ENCODE data around the gene PLEK. TPM values are rescaled to one million over a fixed set of nuclear protein-coding genes. Genes with fewer than 3 reads are reported as not detected.

Gene PLEK
- total and polyA plus RNA-seq, 12 donors: 4.5 to 29.4 (median 11.7) TPM

DNA sequence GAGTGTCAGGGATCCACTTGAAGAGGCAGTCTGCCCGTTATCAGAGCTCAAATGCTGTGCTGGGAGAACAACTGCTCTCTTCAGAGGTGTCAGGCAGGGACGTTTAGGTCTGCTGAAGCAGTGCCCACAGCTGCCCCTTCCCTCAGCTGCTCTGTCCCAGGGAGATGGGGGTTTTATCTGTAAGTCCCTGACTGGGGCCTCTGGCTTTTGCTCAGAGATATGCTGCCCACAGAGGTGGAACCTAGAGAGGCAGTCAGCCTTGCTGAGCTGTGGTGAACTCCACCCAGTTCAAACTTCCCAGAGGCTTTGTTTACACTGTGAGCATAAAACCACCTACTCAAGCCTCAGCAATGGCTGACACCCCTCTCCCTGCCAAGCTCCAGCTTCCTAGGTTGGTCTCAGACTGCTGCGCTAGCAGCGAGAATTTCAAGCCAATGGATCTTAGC, 38.1 kb downstream of the PLEK start:
- no peaks in the 10 kb centered on the region for H3K36me3 ChIP-seq (replicated peaks in 1 of 2)
- no peak for DNase-seq
- no peak overlapping the region for H3K4me3 ChIP-seq
- H3K9me3 ChIP-seq (replicated peaks in 1 of 3): no peaks in the 10 kb centered on the region
- no peak for TF ChIP-seq POLR2A (IDR thresholded peaks at IDR 0.05)
- TF ChIP-seq CTCF (IDR thresholded peaks at IDR 0.05): no peak
- WGBS, 4 donors: 58 to 89% (median 61%) methylated on average over 2 to 4 of the region's 4 CpGs
- H3K4me1 ChIP-seq (replicated peaks in 1 of 2): no peaks in the 10 kb centered on the region
- no peaks in the 10 kb centered on the region for H3K27me3 ChIP-seq
- no peak overlapping the region for H3K27ac ChIP-seq
- intact Hi-C loops (cut with DNase I): no loop called here

DNA sequence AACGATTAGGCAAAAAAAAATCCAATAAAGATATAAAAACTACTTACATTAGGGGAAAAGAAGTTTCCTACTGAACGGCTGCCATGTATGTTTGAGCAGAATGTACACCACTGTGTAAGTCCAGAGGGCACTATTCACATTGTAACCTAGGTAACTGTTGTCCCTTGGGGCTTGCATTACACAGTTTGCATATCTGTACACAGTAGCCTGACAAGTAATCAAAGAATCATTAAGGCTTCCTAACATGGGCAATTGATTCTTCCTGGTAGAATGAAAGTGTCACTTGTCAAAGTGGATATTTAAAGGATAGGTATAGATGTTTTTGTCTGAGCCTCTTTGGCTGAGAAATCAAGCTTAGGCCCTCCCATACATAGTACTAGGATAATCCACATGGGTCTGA, 39.1 kb downstream of the PLEK start:
- Histone ChIP-seq H3K4me1 (replicated peaks in 1 of 2) (no peaks in the 10 kb centered on the region), H3K4me3 (no peak overlapping the region), H3K27me3 (no peaks in the 10 kb centered on the region), H3K9me3 (replicated peaks in 1 of 3) (no peaks in the 10 kb centered on the region), H3K36me3 (replicated peaks in 1 of 2) (no peaks in the 10 kb centered on the region), H3K27ac (no peak overlapping the region)
- WGBS, 4 donors: 58 to 72% (median 61%) methylated on average over 2 of the region's 2 CpGs
- no peak for DNase-seq
- intact Hi-C loops (cut with DNase I): no loop called here
- TF ChIP-seq CTCF (IDR thresholded peaks at IDR 0.05): no peak
- TF ChIP-seq POLR2A (IDR thresholded peaks at IDR 0.05): no peak

DNA sequence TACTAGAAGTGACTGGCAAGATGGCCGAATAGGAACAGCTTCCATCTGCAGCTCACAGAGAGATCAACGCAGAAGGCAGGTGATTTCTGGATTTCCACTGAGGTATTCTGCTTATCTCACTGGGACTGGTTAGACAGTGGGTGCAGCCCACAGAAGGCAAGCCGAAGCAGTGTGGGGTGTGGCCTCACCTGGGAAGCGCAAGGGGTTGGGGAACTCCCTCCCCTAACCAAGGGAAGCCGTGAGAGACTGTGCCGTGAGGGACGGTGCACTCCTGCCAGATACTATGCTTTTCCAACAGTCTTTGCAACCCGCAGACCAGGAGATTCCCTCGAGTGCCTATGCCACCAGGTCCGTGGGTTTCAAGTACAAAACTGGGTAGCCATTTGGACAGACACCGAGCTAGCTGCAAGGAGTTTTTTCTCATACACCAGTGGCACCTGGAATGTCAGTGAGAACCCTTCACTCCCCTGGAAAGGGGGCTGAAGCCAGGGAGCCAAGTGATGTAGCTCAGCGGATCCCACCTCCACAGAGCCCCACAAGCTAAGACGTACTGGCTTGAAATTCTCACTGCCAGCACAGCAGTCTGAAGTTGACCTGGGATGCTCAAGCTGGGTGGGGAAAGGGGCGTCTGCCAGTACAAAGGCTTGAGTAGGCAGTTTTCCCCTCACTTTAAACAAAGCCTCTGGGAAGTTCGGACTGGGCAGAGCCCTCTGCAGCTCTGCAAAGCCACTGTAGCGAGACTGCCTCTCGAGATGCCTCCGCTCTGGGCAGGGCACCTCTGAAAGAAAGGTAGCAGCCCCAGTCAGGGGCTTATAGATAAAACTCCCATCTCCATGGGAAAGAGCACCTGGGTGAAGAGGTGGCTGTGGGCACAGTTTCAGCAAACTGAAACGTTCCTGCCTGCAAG, 40.1 kb downstream of the PLEK start:
- H3K4me3 ChIP-seq: no peak overlapping the region
- H3K36me3 ChIP-seq (replicated peaks in 1 of 2): no peaks in the 10 kb centered on the region
- TF ChIP-seq CTCF (IDR thresholded peaks at IDR 0.05) (no peak), POLR2A (IDR thresholded peaks at IDR 0.05) (no peak)
- no peak overlapping the region for H3K27ac ChIP-seq
- no peaks in the 10 kb centered on the region for H3K4me1 ChIP-seq (replicated peaks in 1 of 2)
- intact Hi-C loops (cut with DNase I): no loop called here
- no peaks in the 10 kb centered on the region for H3K27me3 ChIP-seq
- no peak for DNase-seq
- H3K9me3 ChIP-seq (replicated peaks in 1 of 3): no peaks in the 10 kb centered on the region
- WGBS, 4 donors: 65 to 76% (median 72%) methylated on average over 9 to 19 of the region's 19 CpGs

DNA sequence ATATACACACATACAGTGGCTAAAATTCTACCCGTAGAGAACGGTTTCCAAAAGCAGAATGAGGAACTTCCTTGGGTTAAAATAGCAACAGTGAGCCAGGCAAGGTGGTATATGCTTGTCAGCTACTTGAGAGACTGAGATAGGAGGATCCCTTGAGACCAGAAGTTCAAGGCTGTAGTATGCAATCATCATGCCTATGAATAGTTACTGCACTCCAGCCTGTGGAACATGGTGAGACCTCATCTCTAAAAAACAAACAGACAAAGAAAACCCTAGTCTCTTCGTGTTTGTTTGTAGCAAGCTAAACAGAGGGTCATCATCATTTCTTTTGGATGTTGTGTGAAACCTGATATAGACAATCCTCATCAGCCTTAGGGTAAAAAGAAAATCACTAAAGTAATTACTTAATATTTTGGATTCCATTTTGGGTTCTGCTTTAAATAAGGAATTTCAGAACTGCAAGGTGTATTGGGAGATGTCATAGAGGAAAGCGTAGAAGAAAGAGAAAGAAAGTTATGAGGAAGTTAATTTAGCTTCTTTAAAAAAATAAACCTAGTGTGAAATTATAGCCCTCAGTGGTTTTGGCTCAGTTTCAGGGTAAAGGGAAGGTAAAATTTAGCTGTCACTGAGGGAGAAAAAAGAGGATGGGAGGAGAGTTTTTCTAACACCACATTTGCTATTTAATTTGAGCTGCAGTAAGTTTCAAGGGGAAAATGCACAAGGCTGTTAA, 46.5 kb downstream of the PLEK start:
- H3K9me3 ChIP-seq (replicated peaks in 1 of 3): no peaks in the 10 kb centered on the region
- no peak for TF ChIP-seq POLR2A (IDR thresholded peaks at IDR 0.05)
- no peak for TF ChIP-seq CTCF (IDR thresholded peaks at IDR 0.05)
- no peaks in the 10 kb centered on the region for H3K27me3 ChIP-seq
- intact Hi-C loops (cut with DNase I): no loop called here
- no peaks in the 10 kb centered on the region for H3K4me1 ChIP-seq (replicated peaks in 1 of 2)
- no peak overlapping the region for H3K4me3 ChIP-seq
- WGBS, 4 donors: 49 to 57% (median 52%) methylated on average over 4 of the region's 4 CpGs
- DNase-seq: no peak
- no peak overlapping the region for H3K27ac ChIP-seq
- no peaks in the 10 kb centered on the region for H3K36me3 ChIP-seq (replicated peaks in 1 of 2)

Data from adrenal gland (tissue), 12 donors.